Spleen (tissue), 7 donors: Measurements from ENCODE around the gene KLHL40.

ENCODE experiments used
- CTCF ChIP-seq, 11 experiments: fragments of 200-600 bp in 7 of 11; fragments of 450-650 bp in 4 of 11; sonication (generic) in 4 of 11; IDR thresholded peaks in 8 of 11; conservative IDR thresholded peaks in 3 of 11; 1 replicate in 7 of 11; 2 replicates in 4 of 11; pipeline versions ENCODE4 v1.4.0 to v1.8.0; 2016 to 2021; ENCODE audit warnings: antibody characterized with exemption in 11 of 11, inconsistent platforms in 4 of 11, mild to moderate bottlenecking in 1 of 11
- POLR2A ChIP-seq, 3 donors: fragments of 450-650 bp; IDR thresholded peaks; one replicate each; pipeline ENCODE4 v1.5.1; 2017; ENCODE audit warnings: antibody characterized with exemption in 3 of 3, mild to moderate bottlenecking in 1 of 3
- POLR2AphosphoS5 ChIP-seq, 3 donors: sonication (generic); formaldehyde crosslinking; IDR thresholded peaks; one replicate each; pipeline ENCODE4 v1.5.1; 2017; ENCODE audit warnings: antibody characterized with exemption in 3 of 3
- donor health status: DM: no; HTN: no; CAD: no; lungs with moderate emphysema.
- donor health status: DM: no; HTN: no; CAD: no.
- donor health status: DM: no; HTN: no; CAD: no.

DNA sequence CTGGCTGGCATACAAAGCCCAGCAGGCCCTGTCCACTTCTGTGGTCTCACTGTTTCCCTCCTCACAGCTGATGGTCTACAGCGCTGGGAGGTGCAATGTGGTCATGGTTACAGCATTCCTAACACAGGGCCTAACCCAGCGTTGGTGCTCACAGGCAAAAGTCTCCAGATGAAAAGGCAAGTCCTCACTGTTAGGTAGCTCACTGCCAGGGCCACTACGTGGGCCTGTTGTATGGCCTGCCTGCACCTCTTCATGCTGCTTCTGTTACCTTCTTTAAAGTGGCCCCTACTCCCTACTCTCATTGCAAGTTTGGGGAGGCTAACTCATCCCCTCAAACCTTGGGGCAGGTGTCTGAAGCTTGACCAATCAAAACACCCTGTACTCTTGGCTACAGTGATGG lies 56.5 kb downstream of the KLHL40 start:
- no peak for TF ChIP-seq CTCF (IDR thresholded peaks at IDR 0.05 in 8 of 11, conservative IDR thresholded peaks at IDR 0.05 in 3 of 11)
- no peak for TF ChIP-seq POLR2AphosphoS5 (IDR thresholded peaks at IDR 0.05)
- TF ChIP-seq POLR2A (IDR thresholded peaks at IDR 0.05) = no peak
